Measurements from ENCODE around the gene NDUFV2.
"Not testable (repeated sequence)": the region's sequence is repeated elsewhere in the genome, so short reads cannot be mapped to it uniquely, and the experiment has no call there.

The NDUFV2 gene

DNA sequence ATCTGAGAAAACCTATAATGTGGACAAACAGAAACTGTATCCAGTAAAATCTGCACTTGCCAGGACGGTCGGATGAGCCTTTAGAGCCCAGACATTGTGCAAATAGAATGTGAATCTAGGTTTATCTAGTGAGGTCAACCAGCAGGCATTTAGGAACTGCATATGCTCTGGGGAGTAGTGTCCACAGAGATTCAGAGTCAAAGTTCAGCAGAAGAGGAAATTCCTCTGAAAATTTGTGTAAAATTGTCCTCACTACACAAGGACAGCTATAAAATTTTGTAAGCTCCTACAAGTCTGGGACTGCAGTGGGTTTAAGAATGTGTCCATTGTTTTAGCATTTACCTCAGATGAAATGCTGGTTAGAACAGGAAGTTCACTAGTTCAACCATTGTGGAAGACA, 9.8 kb upstream of the NDUFV2 start:
- H3K18ac ChIP-seq (ENCODE audit: low read length): no peak overlapping the region
- no peaks in the 10 kb centered on the region for H3K27me3 ChIP-seq (ENCODE audit: insufficient read depth, low read length)
- WGBS (ENCODE audit: extremely low coverage, insufficient coverage, insufficient read length): no CpG with 5 or more reads among the region's 2 CpGs
- H3K27ac ChIP-seq (ENCODE audit: low read depth, low read length): no peak overlapping the region
- no peaks in the 10 kb centered on the region for H3K79me2 ChIP-seq (ENCODE audit: control insufficient read depth, insufficient read depth, low read length, poor library complexity)
- H3K4me3 ChIP-seq (ENCODE audit: low read depth, low read length): no peak overlapping the region
- H3K23ac ChIP-seq (ENCODE audit: low read length): no peak overlapping the region
- H3K4ac ChIP-seq (ENCODE audit: low read depth, low read length): no peak overlapping the region
- no peak overlapping the region for H3K14ac ChIP-seq (ENCODE audit: low read length)
- DNase-seq: no peak
- H2AFZ ChIP-seq (ENCODE audit: insufficient read depth, low read length, poor library complexity): no peak overlapping the region
- H3K9me3 ChIP-seq (ENCODE audit: insufficient read depth, low read depth, low read length): no peaks in the 10 kb centered on the region
- no peak overlapping the region for H4K12ac ChIP-seq (ENCODE audit: low read depth, low read length)
- no peak overlapping the region for H3K9ac ChIP-seq (ENCODE audit: low read length)
- H3K4me2 ChIP-seq (ENCODE audit: low read length): no peak overlapping the region
- no peak overlapping the region for H2BK120ac ChIP-seq (ENCODE audit: insufficient read depth, low read length, poor library complexity)
- no peak overlapping the region for H4K8ac ChIP-seq (ENCODE audit: low read depth, low read length)
- no peak overlapping the region for H4K91ac ChIP-seq (ENCODE audit: low read depth, low read length)
- H2BK5ac ChIP-seq (ENCODE audit: low read depth, low read length, poor library complexity): no peak overlapping the region
- no peaks in the 10 kb centered on the region for H3K36me3 ChIP-seq (ENCODE audit: control insufficient read depth in 1 of 2, insufficient read depth in 2 of 2, low read length in 2 of 2)
- no peaks in the 10 kb centered on the region for H3K4me1 ChIP-seq (ENCODE audit: control insufficient read depth in 1 of 2, insufficient read depth in 2 of 2, low read length in 2 of 2)
- H2BK12ac ChIP-seq (ENCODE audit: low read length): no peak overlapping the region
- H3K79me1 ChIP-seq (ENCODE audit: low read length): no peaks in the 10 kb centered on the region
- H2AK5ac ChIP-seq (ENCODE audit: low read length): no peak overlapping the region

DNA sequence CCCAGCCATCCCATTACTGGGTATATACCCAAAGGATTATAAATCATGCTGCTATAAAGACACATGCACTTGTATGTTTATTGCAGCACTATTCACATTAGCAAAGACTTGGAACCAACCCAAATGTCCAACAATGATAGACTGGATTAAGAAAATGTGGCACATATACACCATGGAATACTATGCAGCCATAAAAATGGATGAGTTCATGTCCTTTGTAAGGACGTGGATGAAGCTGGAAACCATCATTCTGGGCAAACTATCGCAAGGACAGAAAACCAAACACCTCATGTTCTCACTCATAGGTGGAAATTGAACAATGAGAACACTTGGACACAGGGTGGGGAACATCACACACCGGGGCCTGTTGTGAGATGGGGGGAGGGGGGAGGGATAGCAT, 9.4 kb upstream of the NDUFV2 start:
- not testable (repeated sequence) for H4K91ac ChIP-seq (ENCODE audit: low read depth, low read length); H2BK5ac ChIP-seq (ENCODE audit: low read depth, low read length, poor library complexity); H3K4ac ChIP-seq (ENCODE audit: low read depth, low read length); H3K27ac ChIP-seq (ENCODE audit: low read depth, low read length); H3K23ac ChIP-seq (ENCODE audit: low read length); H3K79me2 ChIP-seq (ENCODE audit: control insufficient read depth, insufficient read depth, low read length, poor library complexity); H2BK12ac ChIP-seq (ENCODE audit: low read length); H3K4me3 ChIP-seq (ENCODE audit: low read depth, low read length); H3K27me3 ChIP-seq (ENCODE audit: insufficient read depth, low read length); H3K4me1 ChIP-seq (ENCODE audit: control insufficient read depth in 1 of 2, insufficient read depth in 2 of 2, low read length in 2 of 2); H2AFZ ChIP-seq (ENCODE audit: insufficient read depth, low read length, poor library complexity); H3K36me3 ChIP-seq (ENCODE audit: control insufficient read depth in 1 of 2, insufficient read depth in 2 of 2, low read length in 2 of 2); H3K79me1 ChIP-seq (ENCODE audit: low read length); H3K9me3 ChIP-seq (ENCODE audit: insufficient read depth, low read depth, low read length); H3K18ac ChIP-seq (ENCODE audit: low read length); H4K12ac ChIP-seq (ENCODE audit: low read depth, low read length); H2BK120ac ChIP-seq (ENCODE audit: insufficient read depth, low read length, poor library complexity); H3K9ac ChIP-seq (ENCODE audit: low read length); H3K14ac ChIP-seq (ENCODE audit: low read length); H4K8ac ChIP-seq (ENCODE audit: low read depth, low read length); H2AK5ac ChIP-seq (ENCODE audit: low read length); DNase-seq; H3K4me2 ChIP-seq (ENCODE audit: low read length)
- WGBS (ENCODE audit: extremely low coverage, insufficient coverage, insufficient read length): no CpG with 5 or more reads among the region's 3 CpGs

- Histone ChIP-seq H2BK120ac (ENCODE audit: insufficient read depth, low read length, poor library complexity) (no peak overlapping the region), H3K9me3 (ENCODE audit: insufficient read depth, low read depth, low read length) (no peaks in the 10 kb centered on the region), H3K27ac (ENCODE audit: low read depth, low read length) (no peak overlapping the region), H3K36me3 (ENCODE audit: control insufficient read depth in 1 of 2, insufficient read depth in 2 of 2, low read length in 2 of 2) (no peaks in the 10 kb centered on the region), H3K9ac (ENCODE audit: low read length) (no peak overlapping the region), H3K79me2 (ENCODE audit: control insufficient read depth, insufficient read depth, low read length, poor library complexity) (no peaks in the 10 kb centered on the region), H4K8ac (ENCODE audit: low read depth, low read length) (no peak overlapping the region), H4K12ac (ENCODE audit: low read depth, low read length) (no peak overlapping the region), H3K23ac (ENCODE audit: low read length) (no peak overlapping the region), H2AFZ (ENCODE audit: insufficient read depth, low read length, poor library complexity) (no peak overlapping the region), H3K79me1 (ENCODE audit: low read length) (no peaks in the 10 kb centered on the region), H2BK5ac (ENCODE audit: low read depth, low read length, poor library complexity) (no peak overlapping the region), H3K27me3 (ENCODE audit: insufficient read depth, low read length) (no peaks in the 10 kb centered on the region), H3K18ac (ENCODE audit: low read length) (no peak overlapping the region), H2BK12ac (ENCODE audit: low read length) (no peak overlapping the region), H3K14ac (ENCODE audit: low read length) (no peak overlapping the region), H4K91ac (ENCODE audit: low read depth, low read length) (no peak overlapping the region), H3K4me3 (ENCODE audit: low read depth, low read length) (no peak overlapping the region), H2AK5ac (ENCODE audit: low read length) (no peak overlapping the region), H3K4ac (ENCODE audit: low read depth, low read length) (no peak overlapping the region), H3K4me2 (ENCODE audit: low read length) (no peak overlapping the region), H3K4me1 (ENCODE audit: control insufficient read depth in 1 of 2, insufficient read depth in 2 of 2, low read length in 2 of 2) (no peaks in the 10 kb centered on the region)
- peak in 1 of 2 donors; percentile 26 for DNase-seq
- WGBS (ENCODE audit: extremely low coverage, insufficient coverage, insufficient read length): no CpG with 5 or more reads among the region's 7 CpGs
These were observed 7.9 kb upstream of the NDUFV2 start for GRCh38 chr18:9094307-9095226.

DNA sequence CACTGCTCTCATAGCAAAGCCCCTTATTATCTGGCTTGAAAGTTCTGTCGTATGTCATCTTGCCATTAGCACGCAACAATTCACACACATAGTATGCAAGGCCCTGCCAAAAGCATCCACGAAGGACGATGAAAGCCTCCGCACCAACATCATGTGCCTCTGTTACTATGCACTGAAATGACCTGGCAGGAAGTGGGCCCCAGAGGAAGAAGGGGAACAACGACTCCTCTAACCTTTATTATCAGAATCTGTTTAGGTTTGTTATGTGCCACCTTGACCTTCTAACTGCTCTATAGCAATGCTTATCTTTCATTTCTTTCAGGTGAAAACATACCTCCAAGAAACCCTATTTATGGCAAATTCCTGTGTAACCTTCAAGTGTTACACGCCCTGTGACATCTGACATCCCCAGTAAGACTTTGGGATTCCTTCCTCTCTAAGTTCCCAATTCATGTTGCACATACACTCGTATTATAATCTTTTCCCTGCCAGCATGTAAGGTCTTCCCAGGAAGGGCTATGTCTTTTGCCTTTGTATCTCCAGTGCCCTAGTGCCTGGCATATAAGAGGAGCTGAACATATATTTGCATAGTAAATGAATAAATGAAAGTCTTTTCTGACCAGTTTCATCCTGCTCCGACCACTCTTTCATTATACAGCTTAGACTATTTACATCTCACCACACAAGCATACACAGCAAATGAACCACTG, 7.0 kb upstream of the NDUFV2 start:
- Histone ChIP-seq H2BK5ac (ENCODE audit: low read depth, low read length, poor library complexity) (no peak overlapping the region), H3K4me2 (ENCODE audit: low read length) (no peak overlapping the region), H3K9ac (ENCODE audit: low read length) (no peak overlapping the region), H3K4me1 (ENCODE audit: control insufficient read depth in 1 of 2, insufficient read depth in 2 of 2, low read length in 2 of 2) (no peaks in the 10 kb centered on the region), H3K36me3 (ENCODE audit: control insufficient read depth in 1 of 2, insufficient read depth in 2 of 2, low read length in 2 of 2) (no peaks in the 10 kb centered on the region), H4K8ac (ENCODE audit: low read depth, low read length) (no peak overlapping the region), H3K9me3 (ENCODE audit: insufficient read depth, low read depth, low read length) (no peaks in the 10 kb centered on the region), H2AK5ac (ENCODE audit: low read length) (no peak overlapping the region), H3K79me2 (ENCODE audit: control insufficient read depth, insufficient read depth, low read length, poor library complexity) (no peaks in the 10 kb centered on the region), H4K12ac (ENCODE audit: low read depth, low read length) (no peak overlapping the region), H3K27ac (ENCODE audit: low read depth, low read length) (no peak overlapping the region), H2BK120ac (ENCODE audit: insufficient read depth, low read length, poor library complexity) (no peak overlapping the region), H3K4ac (ENCODE audit: low read depth, low read length) (no peak overlapping the region), H3K23ac (ENCODE audit: low read length) (no peak overlapping the region), H3K18ac (ENCODE audit: low read length) (no peak overlapping the region), H3K14ac (ENCODE audit: low read length) (no peak overlapping the region), H2BK12ac (ENCODE audit: low read length) (no peak overlapping the region), H3K4me3 (ENCODE audit: low read depth, low read length) (no peak overlapping the region), H2AFZ (ENCODE audit: insufficient read depth, low read length, poor library complexity) (no peak overlapping the region), H4K91ac (ENCODE audit: low read depth, low read length) (no peak overlapping the region), H3K79me1 (ENCODE audit: low read length) (no peaks in the 10 kb centered on the region), H3K27me3 (ENCODE audit: insufficient read depth, low read length) (no peaks in the 10 kb centered on the region)
- peak in 1 of 2 donors; percentile 20 for DNase-seq
- WGBS (ENCODE audit: extremely low coverage, insufficient coverage, insufficient read length): no CpG with 5 or more reads among the region's 9 CpGs
